Hematopoietic multipotent progenitor cell treated with erythropoietin and hydrocortisone succinate and interleukin-3 and kit ligand, for 17 days (in vitro differentiated cells): ENCODE data around the gene ARHGEF10L.

ENCODE experiments used
- DNase-seq: peaks from one replicate; pipeline ENCODE4 v3.0.0-alpha.2; 2015; ENCODE audit warnings: low spot score

Gene ARHGEF10L

DNA sequence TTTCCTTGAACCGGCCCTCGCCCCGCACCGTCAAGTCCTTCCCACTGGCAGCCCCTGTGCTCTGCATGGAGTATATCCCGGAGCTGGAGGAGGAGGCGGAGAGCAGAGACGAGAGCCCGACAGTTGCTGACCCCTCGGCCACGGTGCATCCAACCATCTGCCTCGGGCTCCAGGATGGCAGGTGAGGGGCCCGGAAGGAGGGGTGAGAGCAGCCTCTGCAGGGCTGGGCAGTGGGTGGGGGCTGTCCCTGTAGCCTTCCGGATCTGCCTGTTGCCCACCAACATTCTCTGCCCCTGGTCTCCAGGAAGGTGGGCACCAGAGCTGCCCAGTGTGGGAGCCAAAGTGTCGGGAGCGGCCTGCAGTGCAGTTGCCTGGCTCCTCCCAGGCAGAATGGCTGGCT lies 116.4 kb downstream of the ARHGEF10L start:
- DNase-seq: no peak

DNA sequence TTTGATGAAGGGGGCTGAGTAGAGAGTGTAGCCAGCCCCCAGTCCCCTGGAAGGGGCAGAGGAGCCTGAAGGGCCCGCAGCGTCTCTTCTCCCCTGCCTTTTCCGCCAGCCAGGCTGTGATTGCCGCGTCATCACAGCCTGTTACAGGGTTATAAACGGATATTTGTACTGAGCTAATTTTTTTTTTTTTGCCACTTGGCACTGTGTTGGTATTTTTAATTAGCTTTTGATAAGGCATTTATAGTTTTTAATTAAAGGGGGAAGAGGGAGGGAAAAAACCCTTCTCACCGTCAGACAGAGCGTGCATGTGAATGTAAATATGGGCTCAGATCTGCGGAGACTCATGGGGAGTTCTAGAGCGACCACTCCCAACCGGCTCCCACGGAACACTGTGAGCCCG lies 117.9 kb downstream of the ARHGEF10L start:
- DNase-seq: no peak

GRCh38 chr1:17658837-17659236 lies 119.3 kb downstream of the ARHGEF10L start:
- no peak for DNase-seq

DNA sequence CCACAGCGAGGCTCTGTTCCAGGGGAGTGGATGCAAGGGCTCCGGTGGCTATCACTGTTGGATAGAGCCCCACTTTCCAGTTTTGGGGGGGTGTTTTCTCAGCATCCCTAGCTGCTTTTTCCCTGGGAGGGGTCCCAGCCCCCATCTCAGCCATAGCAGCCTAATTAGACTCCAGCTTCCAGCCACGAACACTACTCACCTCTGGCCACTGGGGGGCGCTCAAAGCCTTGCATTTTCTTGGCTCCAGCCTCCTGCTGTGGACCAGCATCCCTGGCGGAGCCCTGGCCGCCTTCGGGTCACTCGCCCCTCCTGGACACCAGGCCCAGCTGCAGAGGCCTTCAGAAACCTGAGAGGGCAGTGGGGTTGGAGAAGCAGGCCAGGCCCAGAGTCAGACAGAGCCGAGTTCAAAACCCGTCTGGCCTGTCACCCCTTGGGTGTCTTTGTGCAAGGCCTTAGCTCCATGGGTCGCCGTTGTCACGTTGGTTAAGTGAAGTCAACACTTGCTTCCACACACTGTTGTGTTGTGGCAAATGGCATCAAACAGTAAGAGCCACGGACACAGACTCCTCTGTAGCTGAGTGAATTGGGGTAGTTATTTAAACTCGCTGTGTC lies 122.2 kb downstream of the ARHGEF10L start:
- peak; percentile 50 for DNase-seq

DNA sequence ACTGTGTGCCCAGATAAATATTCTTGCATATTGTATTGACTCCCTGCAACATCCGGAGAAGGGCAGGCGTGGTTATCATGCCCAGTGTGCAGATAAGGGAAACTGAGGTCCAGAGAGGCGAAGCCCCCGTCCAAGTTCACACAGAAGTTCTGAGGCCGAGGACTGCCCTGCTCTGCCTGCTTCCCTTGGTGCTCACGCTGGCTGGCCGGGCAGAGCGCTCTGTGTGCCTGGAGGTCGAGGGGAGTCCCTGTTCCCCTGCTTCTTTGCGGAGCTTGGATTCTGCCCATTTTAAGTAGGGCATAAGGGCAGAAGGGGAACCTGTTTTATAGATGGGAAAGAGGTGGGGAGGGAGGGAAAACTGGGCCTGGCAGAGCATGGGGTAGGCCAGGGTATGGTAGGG lies 122.8 kb downstream of the ARHGEF10L start:
- no peak for DNase-seq

- no peak for DNase-seq
These were observed 123.3 kb downstream of the ARHGEF10L start for GRCh38 chr1:17662786-17663185.

DNA sequence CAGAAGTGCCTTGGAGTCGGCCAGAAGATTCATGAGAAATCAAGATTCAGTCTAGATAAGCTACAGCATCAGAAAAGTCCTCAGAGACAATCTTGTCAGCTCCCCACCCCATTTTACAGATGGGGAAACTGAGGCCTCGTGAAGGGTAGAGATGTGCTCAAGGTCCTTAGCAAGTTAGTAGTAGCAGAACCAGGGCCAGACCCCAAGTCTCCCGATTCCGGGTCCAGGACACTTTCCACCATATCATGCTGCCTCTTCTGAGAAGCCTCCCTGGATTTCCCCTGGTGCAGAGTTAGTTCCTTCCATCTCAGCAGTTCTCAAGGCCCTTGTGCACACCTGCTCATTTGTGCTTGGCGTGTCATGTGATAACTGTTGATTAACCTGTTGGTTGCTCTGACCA lies 124.1 kb downstream of the ARHGEF10L start:
- no peak for DNase-seq

DNA sequence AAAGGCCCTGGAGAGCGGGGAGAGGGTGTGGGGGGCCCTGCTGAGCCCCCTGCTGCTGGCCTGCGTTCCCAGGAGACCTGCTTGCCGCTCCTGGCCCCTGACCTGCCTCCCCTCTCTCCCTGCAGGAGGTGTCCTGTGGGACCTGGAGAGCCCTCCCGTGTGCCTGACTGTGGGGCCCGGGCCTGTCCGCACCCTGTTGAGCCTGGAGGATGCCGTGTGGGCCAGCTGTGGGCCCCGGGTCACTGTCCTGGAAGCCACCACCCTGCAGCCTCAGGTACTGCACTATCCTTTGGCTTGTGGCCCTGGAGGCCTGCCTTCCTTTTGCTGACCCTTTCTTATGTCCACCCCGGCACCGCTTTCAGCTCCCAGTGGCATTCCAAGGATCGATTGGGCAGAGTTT lies 124.8 kb downstream of the ARHGEF10L start:
- DNase-seq: no peak

GRCh38 chr1:17665054-17665453 lies 125.6 kb downstream of the ARHGEF10L start:
- no peak for DNase-seq

GRCh38 chr1:17665950-17666720 lies 126.6 kb downstream of the ARHGEF10L start:
- DNase-seq: no peak

DNA sequence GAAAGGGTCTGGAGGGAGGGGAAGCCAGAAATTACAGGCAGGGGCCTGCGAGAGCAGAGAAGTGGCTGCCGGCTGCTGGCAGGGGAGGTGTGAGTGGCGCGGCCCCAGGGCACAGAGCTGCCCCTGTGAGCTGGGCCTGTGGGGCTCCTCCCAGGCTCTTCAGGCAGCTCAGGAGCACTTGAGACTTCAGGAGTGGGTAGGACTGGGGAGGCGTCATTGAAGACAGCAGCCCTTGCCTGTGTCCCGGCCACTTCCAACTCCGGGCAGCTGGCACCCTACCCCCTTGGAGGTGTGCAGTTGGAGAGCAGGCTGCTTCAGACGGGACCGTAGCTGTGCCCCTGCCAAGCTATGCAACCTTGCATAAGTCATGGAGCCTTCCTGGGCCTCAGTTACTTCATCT lies 128.1 kb downstream of the ARHGEF10L start:
- DNase-seq: no peak

GRCh38 chr1:17668195-17668594 lies 128.7 kb downstream of the ARHGEF10L start:
- no peak for DNase-seq

- no peak for DNase-seq
These were observed 129.2 kb downstream of the ARHGEF10L start for GRCh38 chr1:17668624-17669175.

DNA sequence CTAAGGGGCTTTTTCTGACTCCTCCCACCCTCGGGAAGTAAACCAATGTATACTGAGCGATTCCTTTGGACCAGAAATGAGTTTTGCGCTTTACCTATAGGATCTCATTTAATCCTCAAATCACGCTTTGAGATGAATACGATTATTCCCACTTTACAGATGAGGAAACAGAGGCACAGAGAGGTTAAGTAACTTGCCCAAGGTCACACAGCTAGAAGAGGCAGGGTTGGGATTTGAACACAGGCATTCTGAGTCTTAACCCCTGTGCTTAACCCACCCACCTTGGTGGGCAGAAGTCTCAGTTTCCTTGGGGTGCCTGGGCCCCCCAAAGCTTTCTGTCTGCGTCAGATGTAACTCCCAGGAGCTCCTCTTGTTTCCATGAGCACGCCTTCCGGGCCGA lies 129.8 kb downstream of the ARHGEF10L start:
- DNase-seq: no peak

DNA sequence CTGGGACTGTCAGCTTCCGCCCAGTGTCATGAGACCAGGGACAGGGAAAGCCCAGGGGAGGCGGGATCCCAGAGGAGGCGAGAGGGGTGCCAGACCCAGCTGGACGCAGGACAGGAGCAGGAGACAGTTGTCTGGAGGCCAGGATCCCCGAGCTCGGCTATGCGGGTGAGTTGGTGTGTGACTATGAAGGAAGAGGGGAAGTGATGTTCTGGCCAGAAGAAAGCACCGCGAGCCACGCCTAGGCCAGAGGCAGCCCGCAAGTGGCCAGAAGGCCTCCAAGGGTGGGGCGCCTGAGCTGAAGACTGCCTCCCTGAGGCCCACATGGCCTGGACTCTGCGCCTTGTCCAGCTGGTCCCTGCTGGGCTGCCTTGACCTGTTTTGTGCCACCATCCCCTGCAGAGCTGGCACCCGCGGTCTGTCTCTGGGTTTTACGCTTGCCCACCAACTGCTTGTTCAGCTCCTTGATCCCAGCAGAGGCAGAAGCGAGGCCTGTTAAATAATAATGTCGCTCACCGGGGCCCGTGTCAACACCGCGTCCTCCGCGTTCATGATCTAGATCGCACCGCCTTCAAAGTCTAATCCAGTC lies 130.5 kb downstream of the ARHGEF10L start:
- DNase-seq: no peak

GRCh38 chr1:17670587-17671313 lies 131.3 kb downstream of the ARHGEF10L start:
- no peak for DNase-seq

GRCh38 chr1:17671314-17671705 lies 131.8 kb downstream of the ARHGEF10L start:
- no peak for DNase-seq

- no peak for DNase-seq
These were observed 132.2 kb downstream of the ARHGEF10L start for GRCh38 chr1:17671741-17672140.

DNA sequence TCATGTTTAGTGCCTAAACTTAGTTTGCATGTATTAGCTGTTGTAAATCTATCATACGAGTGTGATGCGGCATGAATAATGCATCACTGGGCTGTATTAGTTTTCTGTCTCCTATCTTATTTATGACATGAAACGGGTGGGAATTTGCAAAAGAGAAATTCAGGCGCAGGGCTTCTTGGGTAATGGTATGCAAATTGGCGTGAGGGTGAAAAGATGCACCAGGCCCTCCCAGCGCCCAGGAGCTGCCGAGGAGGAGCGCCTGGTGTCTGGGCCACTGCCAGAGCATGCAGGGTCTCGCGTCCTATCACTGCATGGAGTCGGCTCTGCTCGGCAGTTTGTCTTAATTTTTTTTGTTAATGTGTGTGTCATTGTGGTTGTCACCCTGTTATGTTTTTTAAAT lies 132.7 kb downstream of the ARHGEF10L start:
- no peak for DNase-seq

GRCh38 chr1:17673329-17674072 lies 134.0 kb downstream of the ARHGEF10L start:
- no peak for DNase-seq

- DNase-seq: no peak
These were observed 135.4 kb downstream of the ARHGEF10L start for GRCh38 chr1:17674726-17675500.
